H9 (cell line): Measurements from ENCODE around the gene CIB4. TPM values are rescaled to one million over a fixed set of nuclear protein-coding genes. Genes with fewer than 3 reads are reported as not detected.

Experiments
- DNase-seq: peaks from one replicate; pipeline ENCODE4 v3.0.0-alpha.2; 2017
- H2AFZ ChIP-seq: one replicate; pipeline ENCODE4 v1.6.1; 2013; ENCODE audit warnings: mild to moderate bottlenecking, low read length, control low read depth, moderate library complexity
- H2AK5ac ChIP-seq: 2 replicates; pipeline ENCODE4 v1.6.1; 2013; ENCODE audit warnings: low read length, control low read depth, mixed read lengths; ENCODE audit not compliant: insufficient read length
- H2BK120ac ChIP-seq: one replicate; pipeline ENCODE4 v1.6.1; 2013; ENCODE audit warnings: low read depth, mild to moderate bottlenecking, low read length, control low read depth, inconsistent platforms; ENCODE audit not compliant: poor library complexity, severe bottlenecking
- H2BK12ac ChIP-seq: 2 replicates; pipeline ENCODE4 v1.6.1; 2013; ENCODE audit warnings: low read length, control low read depth, mixed read lengths, low read depth; ENCODE audit not compliant: insufficient read length
- H2BK15ac ChIP-seq: 2 replicates; pipeline ENCODE4 v1.6.1; 2013; ENCODE audit warnings: low read depth, low read length, control low read depth
- H2BK20ac ChIP-seq: one replicate; pipeline ENCODE4 v1.6.1; 2013; ENCODE audit warnings: low read depth, mild to moderate bottlenecking, low read length, control low read depth, inconsistent platforms; ENCODE audit not compliant: poor library complexity, severe bottlenecking
- H2BK5ac ChIP-seq: 2 replicates; pipeline ENCODE4 v1.6.1; 2013; ENCODE audit warnings: low read length, control low read depth, mixed read lengths; ENCODE audit not compliant: insufficient read length
- H3K14ac ChIP-seq: 2 replicates; pipeline ENCODE4 v1.6.1; 2013; ENCODE audit warnings: low read length, control low read depth; ENCODE audit not compliant: insufficient read depth
- H3K18ac ChIP-seq: 2 replicates; pipeline ENCODE4 v1.6.1; 2013; ENCODE audit warnings: low read depth, mild to moderate bottlenecking, mixed read lengths, low read length, control low read depth; ENCODE audit not compliant: insufficient read length
- H3K23ac ChIP-seq: 2 replicates; pipeline ENCODE4 v1.6.1; 2013; ENCODE audit warnings: low read length, control low read depth, mixed read lengths, low read depth; ENCODE audit not compliant: insufficient read length
- H3K23me2 ChIP-seq: 2 replicates; pipeline ENCODE4 v1.6.1; 2013; ENCODE audit warnings: low read depth, mild to moderate bottlenecking, mixed read lengths, low read length, control low read depth; ENCODE audit not compliant: insufficient read length, poor library complexity, severe bottlenecking
- H3K27ac ChIP-seq: 2 replicates; pipeline ENCODE4 v1.5.1; 2013; ENCODE audit warnings: low read length, control low read depth, mixed read lengths, low read depth; ENCODE audit not compliant: insufficient read length
- H3K27me3 ChIP-seq: 2 replicates; pipeline ENCODE4 v1.6.1; 2013; ENCODE audit warnings: low read length, control low read depth, inconsistent platforms; ENCODE audit not compliant: insufficient read depth
- H3K4ac ChIP-seq: 2 replicates; pipeline ENCODE4 v1.6.1; 2013; ENCODE audit warnings: low read depth, mild to moderate bottlenecking, control low read depth, inconsistent platforms, low read length, moderate library complexity
- H3K4me1 ChIP-seq: 2 replicates; pipeline ENCODE4 v1.6.1; 2013; ENCODE audit warnings: low read length, control low read depth, inconsistent platforms; ENCODE audit not compliant: insufficient read depth
- H3K4me2 ChIP-seq: 2 replicates; pipeline ENCODE4 v1.6.1; 2013; ENCODE audit warnings: low read length, control low read depth, mixed read lengths; ENCODE audit not compliant: insufficient read length, insufficient read depth
- H3K56ac ChIP-seq: 2 replicates; pipeline ENCODE4 v1.6.1; 2013; ENCODE audit warnings: low read depth, mild to moderate bottlenecking, mixed read lengths, low read length, control low read depth; ENCODE audit not compliant: insufficient read length
- H3K79me1 ChIP-seq: 2 replicates; pipeline ENCODE4 v1.6.1; 2013; ENCODE audit warnings: low read depth, mild to moderate bottlenecking, moderate library complexity, low read length, control low read depth, inconsistent platforms; ENCODE audit not compliant: insufficient read depth, poor library complexity, severe bottlenecking
- H3K79me2 ChIP-seq: 2 replicates; pipeline ENCODE4 v1.6.1; 2013; ENCODE audit warnings: low read length, control low read depth, inconsistent platforms; ENCODE audit not compliant: insufficient read depth
- H3K9ac ChIP-seq: 2 replicates; pipeline ENCODE4 v1.6.1; 2013; ENCODE audit warnings: low read length, control low read depth, mixed read lengths; ENCODE audit not compliant: insufficient read length; ENCODE audit errors: extremely low read depth
- H3K9me3 ChIP-seq: one replicate; pipeline ENCODE4 v1.6.1; 2013; ENCODE audit warnings: low read depth, low read length, inconsistent platforms; ENCODE audit not compliant: control insufficient read depth
- H3T11ph ChIP-seq: one replicate; pipeline ENCODE4 v1.6.1; 2013; ENCODE audit warnings: mild to moderate bottlenecking, low read length, control low read depth, inconsistent platforms
- H4K20me1 ChIP-seq: one replicate; pipeline ENCODE4 v1.6.1; 2013; ENCODE audit not compliant: control insufficient read depth, insufficient read length, insufficient read depth
- H4K5ac ChIP-seq: 2 replicates; pipeline ENCODE4 v1.6.1; 2013; ENCODE audit warnings: low read depth, mild to moderate bottlenecking, mixed read lengths, low read length, control low read depth; ENCODE audit not compliant: insufficient read length
- H4K8ac ChIP-seq: replicated peaks from 2 replicates; pipeline ENCODE4 v1.6.1; 2013; ENCODE audit warnings: low read length, control low read depth, mixed read lengths, low read depth; ENCODE audit not compliant: insufficient read length
- H4K91ac ChIP-seq: 2 replicates; pipeline ENCODE4 v1.6.1; 2013; ENCODE audit warnings: low read depth, mild to moderate bottlenecking, moderate library complexity, mixed read lengths, low read length, control low read depth; ENCODE audit not compliant: insufficient read length
- H3K27ac Mint-ChIP-seq, 3 experiments: 2 replicates in 2 of 3; 3 replicates in 1 of 3; pipeline ENCODE4 v1.8.0; 2020 to 2021; ENCODE audit warnings: mixed read lengths in 3 of 3, mild to moderate bottlenecking in 1 of 3, moderate library complexity in 1 of 3
- H3K27me3 Mint-ChIP-seq: 2 replicates; pipeline ENCODE4 v1.8.0; 2021; ENCODE audit warnings: low read depth, mild to moderate bottlenecking, moderate library complexity, mixed read lengths
- H3K36me3 Mint-ChIP-seq, 3 experiments: 2 replicates in 2 of 3; 3 replicates in 1 of 3; pipeline ENCODE4 v1.8.0; 2020 to 2021; ENCODE audit warnings: low read depth in 3 of 3, mixed read lengths in 3 of 3; ENCODE audit not compliant: insufficient read depth in 1 of 3
- H3K4me1 Mint-ChIP-seq, 2 experiments: 2 replicates each; pipeline ENCODE4 v1.8.0; 2020; ENCODE audit warnings: mixed read lengths in 2 of 2
- H3K4me3 Mint-ChIP-seq, 2 experiments: 2 replicates in 1 of 2; 3 replicates in 1 of 2; pipeline ENCODE4 v1.8.0; 2020 to 2021; ENCODE audit warnings: mild to moderate bottlenecking in 2 of 2, mixed read lengths in 2 of 2, moderate library complexity in 1 of 2
- H3K9me3 Mint-ChIP-seq, 2 experiments: 2 replicates in 1 of 2; 3 replicates in 1 of 2; pipeline ENCODE4 v1.8.0; 2020; ENCODE audit warnings: mild to moderate bottlenecking in 2 of 2, mixed read lengths in 2 of 2, moderate library complexity in 1 of 2
- WGBS: extraction: QIAGEN DNeasy Blood & Tissue Kit; methylation state at CpG from one replicate; pipeline ENCODE4 v1.1.7; 2013; ENCODE audit warnings: missing lambda C conversion rate, low lambda C conversion rate, mixed read lengths; ENCODE audit not compliant: insufficient read length; ENCODE audit errors: extremely low coverage; 5-methylcytosine and 5-hydroxymethylcytosine counted together
- total RNA-seq: library from RNA; stranded (reverse); gene quantifications from 2 replicates; pipeline ENCODE4 v1.2.1, GENCODE V29; 2021
- TF ChIP-seq, protein P1 (sequence below): fragments of 200-600 bp; sonication (generic); conservative IDR thresholded peaks from 3 replicates; pipeline ENCODE4 v1.8.0; 2021; ENCODE audit warnings: antibody characterized with exemption, mild to moderate bottlenecking

The CIB4 gene
- total RNA-seq, 1 experiment from 2014 or later = not detected

DNA sequence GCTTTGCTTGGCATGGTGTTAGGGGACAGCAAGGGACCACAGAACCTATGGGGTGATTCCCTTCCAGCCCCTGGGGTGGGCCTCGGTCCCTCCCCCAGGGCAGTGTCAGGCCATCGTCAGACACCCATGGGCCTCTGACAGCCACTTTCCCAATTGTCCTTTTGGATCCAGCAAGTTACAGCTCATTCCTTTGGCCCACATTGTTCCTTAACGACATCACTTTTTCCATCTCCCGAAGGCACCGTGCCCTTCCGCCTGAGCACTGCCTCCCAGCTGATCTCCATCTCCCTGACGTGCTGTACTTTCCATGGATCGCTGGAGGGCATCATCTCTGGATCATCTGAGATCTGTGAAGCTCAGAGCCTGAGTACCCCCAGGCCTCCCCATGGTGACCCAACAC is 41.0 kb upstream of the CIB4 start:
- Histone ChIP-seq H3K79me1 (no peaks in the 10 kb centered on the region), H3K14ac (no peak overlapping the region), H3K9me3 (no peaks in the 10 kb centered on the region), H3K23me2 (no peaks in the 10 kb centered on the region), H3K23ac (no peak overlapping the region), H3K4ac (no peak overlapping the region), H4K91ac (no peak overlapping the region), H3K4me2 (no peak overlapping the region), H2BK5ac (no peak overlapping the region), H3K56ac (no peak overlapping the region), H2AK5ac (no peak overlapping the region), H3K27ac (no peak overlapping the region), H3K79me2 (no peaks in the 10 kb centered on the region), H3T11ph (no peak overlapping the region), H3K18ac (no peak overlapping the region), H2BK20ac (no peak overlapping the region), H4K5ac (no peak overlapping the region), H3K27me3 (no peaks in the 10 kb centered on the region), H4K8ac (no peak overlapping the region), H2BK120ac (no peak overlapping the region), H3K9ac (no peak overlapping the region), H2BK12ac (no peak overlapping the region), H3K4me1 (no peaks in the 10 kb centered on the region), H2AFZ (no peak overlapping the region), H2BK15ac (no peak overlapping the region), H4K20me1 (no peaks in the 10 kb centered on the region)
- H3K4me1 Mint-ChIP-seq = peaks cover 13 to 14% of the 10 kb centered on the region in 2 experiments
- H3K27ac Mint-ChIP-seq = no peak overlapping the region; a peak in 1 of 7 replicates
- peaks cover 68% of the 10 kb centered on the region for H3K27me3 Mint-ChIP-seq
- TF ChIP-seq, protein P1, sequence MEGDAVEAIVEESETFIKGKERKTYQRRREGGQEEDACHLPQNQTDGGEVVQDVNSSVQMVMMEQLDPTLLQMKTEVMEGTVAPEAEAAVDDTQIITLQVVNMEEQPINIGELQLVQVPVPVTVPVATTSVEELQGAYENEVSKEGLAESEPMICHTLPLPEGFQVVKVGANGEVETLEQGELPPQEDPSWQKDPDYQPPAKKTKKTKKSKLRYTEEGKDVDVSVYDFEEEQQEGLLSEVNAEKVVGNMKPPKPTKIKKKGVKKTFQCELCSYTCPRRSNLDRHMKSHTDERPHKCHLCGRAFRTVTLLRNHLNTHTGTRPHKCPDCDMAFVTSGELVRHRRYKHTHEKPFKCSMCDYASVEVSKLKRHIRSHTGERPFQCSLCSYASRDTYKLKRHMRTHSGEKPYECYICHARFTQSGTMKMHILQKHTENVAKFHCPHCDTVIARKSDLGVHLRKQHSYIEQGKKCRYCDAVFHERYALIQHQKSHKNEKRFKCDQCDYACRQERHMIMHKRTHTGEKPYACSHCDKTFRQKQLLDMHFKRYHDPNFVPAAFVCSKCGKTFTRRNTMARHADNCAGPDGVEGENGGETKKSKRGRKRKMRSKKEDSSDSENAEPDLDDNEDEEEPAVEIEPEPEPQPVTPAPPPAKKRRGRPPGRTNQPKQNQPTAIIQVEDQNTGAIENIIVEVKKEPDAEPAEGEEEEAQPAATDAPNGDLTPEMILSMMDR = no peak
- peaks cover 0 to 7% (median 7%) of the 10 kb centered on the region in 3 experiments; a peak in 3 of 7 replicates for H3K36me3 Mint-ChIP-seq
- no peak overlapping the region; a peak in 1 of 5 replicates for H3K4me3 Mint-ChIP-seq
- WGBS = no CpG with 5 or more reads among the region's 8 CpGs
- DNase-seq = no peak
- H3K9me3 Mint-ChIP-seq = peaks cover 8 to 12% of the 10 kb centered on the region in 2 experiments; a peak in 3 of 5 replicates
